HG02763 (cell line): ENCODE measurements around the gene TCEANC2.
"Not testable (repeated sequence)": the region's sequence is repeated elsewhere in the genome, so short reads cannot be mapped to it uniquely, and the experiment has no call there.

ENCODE experiments used
- ATAC-seq: cut with Tn5 transposase; IDR thresholded peaks from one replicate; pipeline ENCODE4 v1.9.1; 2021; ENCODE audit warnings: mild to moderate bottlenecking, moderate library complexity; ENCODE audit not compliant: unreplicated experiment

TCEANC2 gene

GRCh38 chr1:54024811-54025210, 28.6 kb upstream of the TCEANC2 start:
- ATAC-seq: not testable (repeated sequence)

GRCh38 chr1:54027848-54028247, 25.6 kb upstream of the TCEANC2 start:
- no peak for ATAC-seq

- ATAC-seq: no peak
Observed at GRCh38 chr1:54028306-54029251, 24.8 kb upstream of the TCEANC2 start.

GRCh38 chr1:54037476-54037875, 15.9 kb upstream of the TCEANC2 start:
- no peak for ATAC-seq

GRCh38 chr1:54041806-54042205, 11.6 kb upstream of the TCEANC2 start:
- no peak for ATAC-seq

- no peak for ATAC-seq
Observed at GRCh38 chr1:54045496-54045895, 7.9 kb upstream of the TCEANC2 start.

GRCh38 chr1:54046671-54047383, 6.6 kb upstream of the TCEANC2 start:
- no peak for ATAC-seq

- no peak for ATAC-seq
Observed at GRCh38 chr1:54047384-54048305, 5.8 kb upstream of the TCEANC2 start.

- ATAC-seq: not testable (repeated sequence)
Observed at GRCh38 chr1:54050435-54050834, 3.0 kb upstream of the TCEANC2 start.

GRCh38 chr1:54051933-54052430, 1.4 kb upstream of the TCEANC2 start:
- no peak for ATAC-seq

GRCh38 chr1:54052431-54052933, 926 bp upstream of the TCEANC2 start:
- ATAC-seq: no peak

- ATAC-seq: no peak
Observed at GRCh38 chr1:54053745-54054437, 483 bp downstream of the TCEANC2 start.

GRCh38 chr1:54054438-54054749, 986 bp downstream of the TCEANC2 start:
- ATAC-seq: no peak

- ATAC-seq: no peak
Observed at GRCh38 chr1:54064299-54064698, 10.9 kb downstream of the TCEANC2 start.

GRCh38 chr1:54069791-54070170, 16.4 kb downstream of the TCEANC2 start:
- ATAC-seq: no peak

- ATAC-seq: no peak
Observed at GRCh38 chr1:54070171-54070837, 16.9 kb downstream of the TCEANC2 start.

- ATAC-seq: no peak
Observed at GRCh38 chr1:54077359-54077758, 24.0 kb downstream of the TCEANC2 start.

GRCh38 chr1:54080598-54081049, 27.2 kb downstream of the TCEANC2 start:
- ATAC-seq: no peak
